ENCODE measurements around the gene FLNA. TPM values are rescaled to one million over a fixed set of nuclear protein-coding genes. Genes with fewer than 3 reads are reported as not detected.

FLNA gene
- total and polyA plus RNA-seq, 9 of the 15 experiments (the other 6 are each of a cell fraction or from before 2014, with no cell fraction given) = 6.2 to 735 (median 135) TPM

DNA sequence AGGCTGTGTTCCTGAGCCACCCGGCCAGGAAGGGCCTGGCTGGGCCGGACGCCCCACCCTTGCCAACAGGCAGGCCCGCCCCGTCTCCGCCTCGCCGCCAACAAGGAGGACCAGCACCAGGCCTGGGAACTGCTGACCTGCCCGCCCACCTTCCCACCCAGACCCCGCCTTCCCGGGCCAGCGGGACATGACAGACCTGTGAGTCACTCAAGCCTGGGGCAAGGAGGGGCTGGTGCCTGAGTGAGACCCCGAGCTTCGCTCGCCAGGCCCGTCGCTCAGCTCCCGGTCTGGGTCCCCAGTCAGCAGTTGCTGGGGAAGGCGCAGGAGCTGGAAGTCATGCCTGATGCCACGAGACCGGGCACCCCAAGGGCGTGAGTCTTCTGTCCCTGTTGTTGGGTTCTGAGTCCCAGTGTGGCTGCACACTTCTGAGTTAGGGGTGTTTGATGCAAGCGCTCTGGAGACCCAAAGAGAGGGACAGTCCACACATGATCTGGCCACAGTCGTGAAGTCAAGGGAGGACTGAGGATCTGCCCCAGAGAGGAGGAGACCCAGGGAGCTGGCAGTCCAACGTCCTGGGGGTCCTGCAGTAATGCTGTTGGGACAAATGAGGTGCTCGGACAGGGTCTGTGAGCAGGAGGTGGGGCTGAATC is 34.9 kb upstream of the FLNA start, which contains the start of gene DNASE1L1 (continued):
- TF ChIP-seq, protein P1, sequence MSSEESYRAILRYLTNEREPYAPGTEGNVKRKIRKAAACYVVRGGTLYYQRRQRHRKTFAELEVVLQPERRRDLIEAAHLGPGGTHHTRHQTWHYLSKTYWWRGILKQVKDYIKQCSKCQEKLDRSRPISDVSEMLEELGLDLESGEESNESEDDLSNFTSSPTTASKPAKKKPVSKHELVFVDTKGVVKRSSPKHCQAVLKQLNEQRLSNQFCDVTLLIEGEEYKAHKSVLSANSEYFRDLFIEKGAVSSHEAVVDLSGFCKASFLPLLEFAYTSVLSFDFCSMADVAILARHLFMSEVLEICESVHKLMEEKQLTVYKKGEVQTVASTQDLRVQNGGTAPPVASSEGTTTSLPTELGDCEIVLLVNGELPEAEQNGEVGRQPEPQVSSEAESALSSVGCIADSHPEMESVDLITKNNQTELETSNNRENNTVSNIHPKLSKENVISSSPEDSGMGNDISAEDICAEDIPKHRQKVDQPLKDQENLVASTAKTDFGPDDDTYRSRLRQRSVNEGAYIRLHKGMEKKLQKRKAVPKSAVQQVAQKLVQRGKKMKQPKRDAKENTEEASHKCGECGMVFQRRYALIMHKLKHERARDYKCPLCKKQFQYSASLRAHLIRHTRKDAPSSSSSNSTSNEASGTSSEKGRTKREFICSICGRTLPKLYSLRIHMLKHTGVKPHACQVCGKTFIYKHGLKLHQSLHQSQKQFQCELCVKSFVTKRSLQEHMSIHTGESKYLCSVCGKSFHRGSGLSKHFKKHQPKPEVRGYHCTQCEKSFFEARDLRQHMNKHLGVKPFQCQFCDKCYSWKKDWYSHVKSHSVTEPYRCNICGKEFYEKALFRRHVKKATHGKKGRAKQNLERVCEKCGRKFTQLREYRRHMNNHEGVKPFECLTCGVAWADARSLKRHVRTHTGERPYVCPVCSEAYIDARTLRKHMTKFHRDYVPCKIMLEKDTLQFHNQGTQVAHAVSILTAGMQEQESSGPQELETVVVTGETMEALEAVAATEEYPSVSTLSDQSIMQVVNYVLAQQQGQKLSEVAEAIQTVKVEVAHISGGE (CRISPR knock-in tag; IDR thresholded peaks at IDR 0.05) = no peak
- TF ChIP-seq RBBP5 (IDR thresholded peaks at IDR 0.05; ENCODE audit: borderline replicate concordance, insufficient read depth, low read length, poor library complexity, severe bottlenecking) (no peak), RCOR1 (IDR thresholded peaks at IDR 0.05; ENCODE audit: borderline replicate concordance in 1 of 2, low read depth in 2 of 2, low read length in 2 of 2) (no peak), SIN3A (IDR thresholded peaks at IDR 0.05; ENCODE audit: borderline replicate concordance in 2 of 2, control insufficient read depth in 1 of 2, low read depth in 2 of 2, low read length in 2 of 2) (peak in 1 of 2 experiments; percentile 33; a peak in 1 of 4 replicates), MYBL2 (IDR thresholded peaks at IDR 0.05; ENCODE audit: low read depth) (no peak), MYBL2 (CRISPR knock-in tag; IDR thresholded peaks at IDR 0.05; ENCODE audit: borderline replicate concordance) (no peak), ZNF696 (CRISPR knock-in tag; conservative IDR thresholded peaks at IDR 0.05) (no peak), POLR2AphosphoS5 (IDR thresholded peaks at IDR 0.05; ENCODE audit: control insufficient read depth, insufficient read depth, low read depth, low read length) (no peak), CTBP1 (IDR thresholded peaks at IDR 0.05; ENCODE audit: borderline replicate concordance) (0 out of 2 replicates have a peak, but pooled peaks have one; percentile 29), ZKSCAN1 (IDR thresholded peaks at IDR 0.05; ENCODE audit: low read depth, low read length) (no peak), TEAD1 (CRISPR knock-in tag; IDR thresholded peaks at IDR 0.05) (no peak)
- TF ChIP-seq, protein P2, sequence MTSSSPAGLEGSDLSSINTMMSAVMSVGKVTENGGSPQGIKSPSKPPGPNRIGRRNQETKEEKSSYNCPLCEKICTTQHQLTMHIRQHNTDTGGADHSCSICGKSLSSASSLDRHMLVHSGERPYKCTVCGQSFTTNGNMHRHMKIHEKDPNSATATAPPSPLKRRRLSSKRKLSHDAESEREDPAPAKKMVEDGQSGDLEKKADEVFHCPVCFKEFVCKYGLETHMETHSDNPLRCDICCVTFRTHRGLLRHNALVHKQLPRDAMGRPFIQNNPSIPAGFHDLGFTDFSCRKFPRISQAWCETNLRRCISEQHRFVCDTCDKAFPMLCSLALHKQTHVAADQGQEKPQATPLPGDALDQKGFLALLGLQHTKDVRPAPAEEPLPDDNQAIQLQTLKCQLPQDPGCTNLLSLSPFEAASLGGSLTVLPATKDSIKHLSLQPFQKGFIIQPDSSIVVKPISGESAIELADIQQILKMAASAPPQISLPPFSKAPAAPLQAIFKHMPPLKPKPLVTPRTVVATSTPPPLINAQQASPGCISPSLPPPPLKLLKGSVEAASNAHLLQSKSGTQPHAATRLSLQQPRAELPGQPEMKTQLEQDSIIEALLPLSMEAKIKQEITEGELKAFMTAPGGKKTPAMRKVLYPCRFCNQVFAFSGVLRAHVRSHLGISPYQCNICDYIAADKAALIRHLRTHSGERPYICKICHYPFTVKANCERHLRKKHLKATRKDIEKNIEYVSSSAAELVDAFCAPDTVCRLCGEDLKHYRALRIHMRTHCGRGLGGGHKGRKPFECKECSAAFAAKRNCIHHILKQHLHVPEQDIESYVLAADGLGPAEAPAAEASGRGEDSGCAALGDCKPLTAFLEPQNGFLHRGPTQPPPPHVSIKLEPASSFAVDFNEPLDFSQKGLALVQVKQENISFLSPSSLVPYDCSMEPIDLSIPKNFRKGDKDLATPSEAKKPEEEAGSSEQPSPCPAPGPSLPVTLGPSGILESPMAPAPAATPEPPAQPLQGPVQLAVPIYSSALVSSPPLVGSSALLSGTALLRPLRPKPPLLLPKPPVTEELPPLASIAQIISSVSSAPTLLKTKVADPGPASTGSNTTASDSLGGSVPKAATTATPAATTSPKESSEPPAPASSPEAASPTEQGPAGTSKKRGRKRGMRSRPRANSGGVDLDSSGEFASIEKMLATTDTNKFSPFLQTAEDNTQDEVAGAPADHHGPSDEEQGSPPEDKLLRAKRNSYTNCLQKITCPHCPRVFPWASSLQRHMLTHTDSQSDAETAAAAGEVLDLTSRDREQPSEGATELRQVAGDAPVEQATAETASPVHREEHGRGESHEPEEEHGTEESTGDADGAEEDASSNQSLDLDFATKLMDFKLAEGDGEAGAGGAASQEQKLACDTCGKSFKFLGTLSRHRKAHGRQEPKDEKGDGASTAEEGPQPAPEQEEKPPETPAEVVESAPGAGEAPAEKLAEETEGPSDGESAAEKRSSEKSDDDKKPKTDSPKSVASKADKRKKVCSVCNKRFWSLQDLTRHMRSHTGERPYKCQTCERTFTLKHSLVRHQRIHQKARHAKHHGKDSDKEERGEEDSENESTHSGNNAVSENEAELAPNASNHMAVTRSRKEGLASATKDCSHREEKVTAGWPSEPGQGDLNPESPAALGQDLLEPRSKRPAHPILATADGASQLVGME (CRISPR knock-in tag; IDR thresholded peaks at IDR 0.05) = no peak
- TF ChIP-seq, protein P3, sequence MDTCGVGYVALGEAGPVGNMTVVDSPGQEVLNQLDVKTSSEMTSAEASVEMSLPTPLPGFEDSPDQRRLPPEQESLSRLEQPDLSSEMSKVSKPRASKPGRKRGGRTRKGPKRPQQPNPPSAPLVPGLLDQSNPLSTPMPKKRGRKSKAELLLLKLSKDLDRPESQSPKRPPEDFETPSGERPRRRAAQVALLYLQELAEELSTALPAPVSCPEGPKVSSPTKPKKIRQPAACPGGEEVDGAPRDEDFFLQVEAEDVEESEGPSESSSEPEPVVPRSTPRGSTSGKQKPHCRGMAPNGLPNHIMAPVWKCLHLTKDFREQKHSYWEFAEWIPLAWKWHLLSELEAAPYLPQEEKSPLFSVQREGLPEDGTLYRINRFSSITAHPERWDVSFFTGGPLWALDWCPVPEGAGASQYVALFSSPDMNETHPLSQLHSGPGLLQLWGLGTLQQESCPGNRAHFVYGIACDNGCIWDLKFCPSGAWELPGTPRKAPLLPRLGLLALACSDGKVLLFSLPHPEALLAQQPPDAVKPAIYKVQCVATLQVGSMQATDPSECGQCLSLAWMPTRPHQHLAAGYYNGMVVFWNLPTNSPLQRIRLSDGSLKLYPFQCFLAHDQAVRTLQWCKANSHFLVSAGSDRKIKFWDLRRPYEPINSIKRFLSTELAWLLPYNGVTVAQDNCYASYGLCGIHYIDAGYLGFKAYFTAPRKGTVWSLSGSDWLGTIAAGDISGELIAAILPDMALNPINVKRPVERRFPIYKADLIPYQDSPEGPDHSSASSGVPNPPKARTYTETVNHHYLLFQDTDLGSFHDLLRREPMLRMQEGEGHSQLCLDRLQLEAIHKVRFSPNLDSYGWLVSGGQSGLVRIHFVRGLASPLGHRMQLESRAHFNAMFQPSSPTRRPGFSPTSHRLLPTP (IDR thresholded peaks at IDR 0.05; ENCODE audit: borderline replicate concordance, extremely low read depth, insufficient read length) = no peak
